H9 (cell line): ENCODE results near the gene ISG20. TPM values are rescaled to one million over a fixed set of nuclear protein-coding genes. Genes with fewer than 3 reads are reported as not detected.

Experiments used
- DNase-seq: peaks from one replicate; pipeline ENCODE4 v3.0.0-alpha.2; 2017
- H2AFZ ChIP-seq: one replicate; pipeline ENCODE4 v1.6.1; 2013; ENCODE audit warnings: mild to moderate bottlenecking, low read length, control low read depth, moderate library complexity
- H2AK5ac ChIP-seq: 2 replicates; pipeline ENCODE4 v1.6.1; 2013; ENCODE audit warnings: low read length, control low read depth, mixed read lengths; ENCODE audit not compliant: insufficient read length
- H2BK120ac ChIP-seq: one replicate; pipeline ENCODE4 v1.6.1; 2013; ENCODE audit warnings: low read depth, mild to moderate bottlenecking, low read length, control low read depth, inconsistent platforms; ENCODE audit not compliant: poor library complexity, severe bottlenecking
- H2BK12ac ChIP-seq: 2 replicates; pipeline ENCODE4 v1.6.1; 2013; ENCODE audit warnings: low read length, control low read depth, mixed read lengths, low read depth; ENCODE audit not compliant: insufficient read length
- H2BK15ac ChIP-seq: 2 replicates; pipeline ENCODE4 v1.6.1; 2013; ENCODE audit warnings: low read depth, low read length, control low read depth
- H2BK20ac ChIP-seq: one replicate; pipeline ENCODE4 v1.6.1; 2013; ENCODE audit warnings: low read depth, mild to moderate bottlenecking, low read length, control low read depth, inconsistent platforms; ENCODE audit not compliant: poor library complexity, severe bottlenecking
- H2BK5ac ChIP-seq: 2 replicates; pipeline ENCODE4 v1.6.1; 2013; ENCODE audit warnings: low read length, control low read depth, mixed read lengths; ENCODE audit not compliant: insufficient read length
- H3K14ac ChIP-seq: 2 replicates; pipeline ENCODE4 v1.6.1; 2013; ENCODE audit warnings: low read length, control low read depth; ENCODE audit not compliant: insufficient read depth
- H3K18ac ChIP-seq: 2 replicates; pipeline ENCODE4 v1.6.1; 2013; ENCODE audit warnings: low read depth, mild to moderate bottlenecking, mixed read lengths, low read length, control low read depth; ENCODE audit not compliant: insufficient read length
- H3K23ac ChIP-seq: 2 replicates; pipeline ENCODE4 v1.6.1; 2013; ENCODE audit warnings: low read length, control low read depth, mixed read lengths, low read depth; ENCODE audit not compliant: insufficient read length
- H3K23me2 ChIP-seq: 2 replicates; pipeline ENCODE4 v1.6.1; 2013; ENCODE audit warnings: low read depth, mild to moderate bottlenecking, mixed read lengths, low read length, control low read depth; ENCODE audit not compliant: insufficient read length, poor library complexity, severe bottlenecking
- H3K27ac ChIP-seq: 2 replicates; pipeline ENCODE4 v1.5.1; 2013; ENCODE audit warnings: low read length, control low read depth, mixed read lengths, low read depth; ENCODE audit not compliant: insufficient read length
- H3K27me3 ChIP-seq: 2 replicates; pipeline ENCODE4 v1.6.1; 2013; ENCODE audit warnings: low read length, control low read depth, inconsistent platforms; ENCODE audit not compliant: insufficient read depth
- H3K4ac ChIP-seq: 2 replicates; pipeline ENCODE4 v1.6.1; 2013; ENCODE audit warnings: low read depth, mild to moderate bottlenecking, control low read depth, inconsistent platforms, low read length, moderate library complexity
- H3K4me1 ChIP-seq: 2 replicates; pipeline ENCODE4 v1.6.1; 2013; ENCODE audit warnings: low read length, control low read depth, inconsistent platforms; ENCODE audit not compliant: insufficient read depth
- H3K4me2 ChIP-seq: 2 replicates; pipeline ENCODE4 v1.6.1; 2013; ENCODE audit warnings: low read length, control low read depth, mixed read lengths; ENCODE audit not compliant: insufficient read length, insufficient read depth
- H3K56ac ChIP-seq: 2 replicates; pipeline ENCODE4 v1.6.1; 2013; ENCODE audit warnings: low read depth, mild to moderate bottlenecking, mixed read lengths, low read length, control low read depth; ENCODE audit not compliant: insufficient read length
- H3K79me1 ChIP-seq: 2 replicates; pipeline ENCODE4 v1.6.1; 2013; ENCODE audit warnings: low read depth, mild to moderate bottlenecking, moderate library complexity, low read length, control low read depth, inconsistent platforms; ENCODE audit not compliant: insufficient read depth, poor library complexity, severe bottlenecking
- H3K79me2 ChIP-seq: 2 replicates; pipeline ENCODE4 v1.6.1; 2013; ENCODE audit warnings: low read length, control low read depth, inconsistent platforms; ENCODE audit not compliant: insufficient read depth
- H3K9ac ChIP-seq: 2 replicates; pipeline ENCODE4 v1.6.1; 2013; ENCODE audit warnings: low read length, control low read depth, mixed read lengths; ENCODE audit not compliant: insufficient read length; ENCODE audit errors: extremely low read depth
- H3K9me3 ChIP-seq: one replicate; pipeline ENCODE4 v1.6.1; 2013; ENCODE audit warnings: low read depth, low read length, inconsistent platforms; ENCODE audit not compliant: control insufficient read depth
- H3T11ph ChIP-seq: one replicate; pipeline ENCODE4 v1.6.1; 2013; ENCODE audit warnings: mild to moderate bottlenecking, low read length, control low read depth, inconsistent platforms
- H4K20me1 ChIP-seq: one replicate; pipeline ENCODE4 v1.6.1; 2013; ENCODE audit not compliant: control insufficient read depth, insufficient read length, insufficient read depth
- H4K5ac ChIP-seq: 2 replicates; pipeline ENCODE4 v1.6.1; 2013; ENCODE audit warnings: low read depth, mild to moderate bottlenecking, mixed read lengths, low read length, control low read depth; ENCODE audit not compliant: insufficient read length
- H4K8ac ChIP-seq: replicated peaks from 2 replicates; pipeline ENCODE4 v1.6.1; 2013; ENCODE audit warnings: low read length, control low read depth, mixed read lengths, low read depth; ENCODE audit not compliant: insufficient read length
- H4K91ac ChIP-seq: 2 replicates; pipeline ENCODE4 v1.6.1; 2013; ENCODE audit warnings: low read depth, mild to moderate bottlenecking, moderate library complexity, mixed read lengths, low read length, control low read depth; ENCODE audit not compliant: insufficient read length
- H3K27ac Mint-ChIP-seq, 3 experiments: 2 replicates in 2 of 3; 3 replicates in 1 of 3; pipeline ENCODE4 v1.8.0; 2020 to 2021; ENCODE audit warnings: mixed read lengths in 3 of 3, mild to moderate bottlenecking in 1 of 3, moderate library complexity in 1 of 3
- H3K27me3 Mint-ChIP-seq: 2 replicates; pipeline ENCODE4 v1.8.0; 2021; ENCODE audit warnings: low read depth, mild to moderate bottlenecking, moderate library complexity, mixed read lengths
- H3K36me3 Mint-ChIP-seq, 3 experiments: 2 replicates in 2 of 3; 3 replicates in 1 of 3; pipeline ENCODE4 v1.8.0; 2020 to 2021; ENCODE audit warnings: low read depth in 3 of 3, mixed read lengths in 3 of 3; ENCODE audit not compliant: insufficient read depth in 1 of 3
- H3K4me1 Mint-ChIP-seq, 2 experiments: 2 replicates each; pipeline ENCODE4 v1.8.0; 2020; ENCODE audit warnings: mixed read lengths in 2 of 2
- H3K4me3 Mint-ChIP-seq, 2 experiments: 2 replicates in 1 of 2; 3 replicates in 1 of 2; pipeline ENCODE4 v1.8.0; 2020 to 2021; ENCODE audit warnings: mild to moderate bottlenecking in 2 of 2, mixed read lengths in 2 of 2, moderate library complexity in 1 of 2
- H3K9me3 Mint-ChIP-seq, 2 experiments: 2 replicates in 1 of 2; 3 replicates in 1 of 2; pipeline ENCODE4 v1.8.0; 2020; ENCODE audit warnings: mild to moderate bottlenecking in 2 of 2, mixed read lengths in 2 of 2, moderate library complexity in 1 of 2
- WGBS: extraction: QIAGEN DNeasy Blood & Tissue Kit; methylation state at CpG from one replicate; pipeline ENCODE4 v1.1.7; 2013; ENCODE audit warnings: missing lambda C conversion rate, low lambda C conversion rate, mixed read lengths; ENCODE audit not compliant: insufficient read length; ENCODE audit errors: extremely low coverage; 5-methylcytosine and 5-hydroxymethylcytosine counted together
- total RNA-seq: library from RNA; stranded (reverse); gene quantifications from 2 replicates; pipeline ENCODE4 v1.2.1, GENCODE V29; 2021
- TF ChIP-seq, protein P1 (sequence below): fragments of 200-600 bp; sonication (generic); conservative IDR thresholded peaks from 3 replicates; pipeline ENCODE4 v1.8.0; 2021; ENCODE audit warnings: antibody characterized with exemption, mild to moderate bottlenecking

The ISG20 gene
- total RNA-seq, 1 experiment from 2014 or later, result 7.4 TPM

DNA sequence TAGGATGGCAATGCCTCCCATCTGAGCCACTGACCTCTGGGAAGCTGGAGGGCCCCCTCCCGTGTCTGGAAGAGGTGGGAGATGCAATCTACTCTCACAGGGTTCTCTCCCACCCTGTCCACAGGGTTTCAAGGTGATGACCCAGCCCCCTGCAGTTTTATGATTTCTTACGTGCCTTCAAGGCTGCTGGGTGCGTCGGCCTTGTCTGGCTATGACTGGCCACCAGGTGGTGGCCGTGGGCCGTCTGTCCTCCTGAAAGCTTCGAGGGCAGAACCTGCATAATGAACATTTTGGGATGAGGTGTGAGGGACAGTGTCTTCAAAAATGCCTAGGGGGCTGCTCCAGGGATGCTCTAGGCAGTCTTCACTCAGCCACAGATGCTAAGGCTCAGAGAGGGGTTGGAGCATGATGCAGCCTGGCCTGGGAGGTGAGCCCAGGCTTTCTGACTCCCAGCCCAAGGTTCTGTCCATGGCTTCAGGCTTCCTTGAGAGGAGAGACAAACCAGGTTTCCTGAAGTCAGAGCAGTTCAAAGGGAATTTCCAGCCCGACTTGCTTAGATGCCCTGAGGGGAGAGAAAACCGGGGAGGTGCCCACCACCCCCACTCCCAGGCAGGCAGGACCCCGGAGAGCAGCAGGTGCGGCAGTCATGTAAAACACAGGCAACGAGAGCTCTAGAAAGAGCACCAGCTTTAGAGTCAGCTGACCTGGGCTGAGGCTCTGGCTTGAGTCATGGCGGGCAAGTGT lies 18.7 kb downstream of the ISG20 start:
- H3K18ac ChIP-seq, result no peak overlapping the region

More for the DNA sequence above, 18.7 kb downstream of the ISG20 start:
- Histone ChIP-seq H3K23me2 (no peaks in the 10 kb centered on the region), H3K14ac (no peak overlapping the region; the same call in 1 of the 2 replicates), H2AFZ (no peak overlapping the region), H3K4me2 (no peak overlapping the region), H3K56ac (no peak overlapping the region), H3K79me1 (no peaks in the 10 kb centered on the region), H2AK5ac (no peak overlapping the region), H4K8ac (no peak overlapping the region), H3K27me3 (no peaks in the 10 kb centered on the region), H3K4me1 (no peaks in the 10 kb centered on the region; the same call in 1 of the 2 replicates), H3T11ph (no peak overlapping the region), H2BK5ac (no peak overlapping the region), H4K20me1 (peaks cover 2% of the 10 kb centered on the region), H3K23ac (no peak overlapping the region), H3K4ac (no peak overlapping the region), H2BK20ac (no peak overlapping the region), H3K9ac (no peak overlapping the region), H3K27ac (no peak overlapping the region), H4K5ac (no peak overlapping the region), H2BK12ac (no peak overlapping the region), H4K91ac (no peak overlapping the region), H2BK15ac (no peak overlapping the region), H2BK120ac (no peak overlapping the region), H3K79me2 (no peaks in the 10 kb centered on the region), H3K9me3 (no peaks in the 10 kb centered on the region)
- Mint-ChIP-seq H3K27ac (no peak overlapping the region), H3K9me3 (peaks cover 0 to 4% of the 10 kb centered on the region in 2 experiments; a peak in 1 of 5 replicates), H3K4me3 (no peak overlapping the region), H3K36me3 (no peaks in the 10 kb centered on the region), H3K4me1 (peaks cover 18% of the 10 kb centered on the region in 2 experiments), H3K27me3 (peaks cover 11% of the 10 kb centered on the region)
- no CpG with 5 or more reads among the region's 13 CpGs for WGBS
- TF ChIP-seq, protein P1, sequence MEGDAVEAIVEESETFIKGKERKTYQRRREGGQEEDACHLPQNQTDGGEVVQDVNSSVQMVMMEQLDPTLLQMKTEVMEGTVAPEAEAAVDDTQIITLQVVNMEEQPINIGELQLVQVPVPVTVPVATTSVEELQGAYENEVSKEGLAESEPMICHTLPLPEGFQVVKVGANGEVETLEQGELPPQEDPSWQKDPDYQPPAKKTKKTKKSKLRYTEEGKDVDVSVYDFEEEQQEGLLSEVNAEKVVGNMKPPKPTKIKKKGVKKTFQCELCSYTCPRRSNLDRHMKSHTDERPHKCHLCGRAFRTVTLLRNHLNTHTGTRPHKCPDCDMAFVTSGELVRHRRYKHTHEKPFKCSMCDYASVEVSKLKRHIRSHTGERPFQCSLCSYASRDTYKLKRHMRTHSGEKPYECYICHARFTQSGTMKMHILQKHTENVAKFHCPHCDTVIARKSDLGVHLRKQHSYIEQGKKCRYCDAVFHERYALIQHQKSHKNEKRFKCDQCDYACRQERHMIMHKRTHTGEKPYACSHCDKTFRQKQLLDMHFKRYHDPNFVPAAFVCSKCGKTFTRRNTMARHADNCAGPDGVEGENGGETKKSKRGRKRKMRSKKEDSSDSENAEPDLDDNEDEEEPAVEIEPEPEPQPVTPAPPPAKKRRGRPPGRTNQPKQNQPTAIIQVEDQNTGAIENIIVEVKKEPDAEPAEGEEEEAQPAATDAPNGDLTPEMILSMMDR, result peak; percentile 85
- DNase-seq, result peak; percentile 64
